Fibroblast of pulmonary artery (primary cell): ENCODE measurements around the gene DCTN3.

Experiments
- DNase-seq: peaks from one replicate; pipeline ENCODE4 v3.0.0-alpha.2; 2010; ENCODE audit warnings: low read depth
- H3K4me3 ChIP-seq: replicated peaks from 2 replicates; pipeline ENCODE4 v1.5.1; 2011; ENCODE audit warnings: low read depth, mild to moderate bottlenecking, control low read depth, low read length, moderate library complexity
- CTCF ChIP-seq: IDR thresholded peaks from 2 replicates; pipeline ENCODE4 v1.5.1; 2011; ENCODE audit warnings: mild to moderate bottlenecking, control low read depth, low read length, inconsistent platforms; ENCODE audit errors: missing control alignments

The DCTN3 gene

GRCh38 chr9:34570376-34570775 lies 49.9 kb downstream of the DCTN3 start:
- DNase-seq: no peak
- TF ChIP-seq CTCF: no peak
- no peak overlapping the region for H3K4me3 ChIP-seq

- no peak overlapping the region for H3K4me3 ChIP-seq
- DNase-seq: no peak
- TF ChIP-seq CTCF: no peak
Measured at GRCh38 chr9:34568774-34569173, 51.5 kb downstream of the DCTN3 start.

GRCh38 chr9:34568133-34568532 lies 52.2 kb downstream of the DCTN3 start:
- no peak overlapping the region for H3K4me3 ChIP-seq
- TF ChIP-seq CTCF: no peak
- DNase-seq: no peak

- no peak overlapping the region for H3K4me3 ChIP-seq
- TF ChIP-seq CTCF: no peak
- no peak for DNase-seq
Measured at GRCh38 chr9:34566972-34567371, 53.3 kb downstream of the DCTN3 start.

- H3K4me3 ChIP-seq: no peak overlapping the region
- no peak for DNase-seq
- TF ChIP-seq CTCF: no peak
Measured at GRCh38 chr9:34566322-34566721, 54.0 kb downstream of the DCTN3 start.

GRCh38 chr9:34565856-34566255 lies 54.4 kb downstream of the DCTN3 start:
- DNase-seq: no peak
- TF ChIP-seq CTCF: no peak
- no peak overlapping the region for H3K4me3 ChIP-seq

GRCh38 chr9:34564617-34565016 lies 55.7 kb downstream of the DCTN3 start:
- TF ChIP-seq CTCF: no peak
- no peak overlapping the region for H3K4me3 ChIP-seq
- no peak for DNase-seq
